Astrocyte (in vitro differentiated cells and primary cell): ENCODE data around the gene PBX3. TPM values are rescaled to one million over a fixed set of nuclear protein-coding genes. Genes with fewer than 3 reads are reported as not detected.

Experiments
- DNase-seq: peaks from one replicate; pipeline ENCODE4 v3.0.0-alpha.2; 2010; ENCODE audit warnings: low read depth
- FAIRE-seq: peaks from 2 replicates; lab custom pipeline; 2011; peaks lifted over from hg19 to GRCh38; lab: Jason Lieb, UNC
- H2AFZ ChIP-seq: 2 replicates; pipeline ENCODE4 v1.6.0; 2012; ENCODE audit warnings: low read depth, low read length, inconsistent platforms
- H3K27ac ChIP-seq: 2 replicates; pipeline ENCODE4 v1.5.1; 2011; ENCODE audit warnings: low read depth, low read length, inconsistent platforms
- H3K27me3 ChIP-seq: 2 replicates; pipeline ENCODE4 v1.6.0; 2011; ENCODE audit warnings: low read length, inconsistent platforms; ENCODE audit not compliant: insufficient read depth
- H3K36me3 ChIP-seq: 2 replicates; pipeline ENCODE4 v1.5.1; 2011; ENCODE audit warnings: low read length, inconsistent platforms; ENCODE audit not compliant: insufficient read depth
- H3K4me1 ChIP-seq: 2 replicates; pipeline ENCODE4 v1.5.1; 2011; ENCODE audit warnings: low read length, inconsistent platforms; ENCODE audit not compliant: insufficient read depth
- H3K4me2 ChIP-seq: 2 replicates; pipeline ENCODE4 v1.6.0; 2012; ENCODE audit warnings: low read length, inconsistent platforms
- H3K4me3 ChIP-seq: 2 replicates; pipeline ENCODE4 v1.5.1; 2011; ENCODE audit warnings: low read depth, mild to moderate bottlenecking, low read length, inconsistent platforms; ENCODE audit not compliant: insufficient read depth
- H3K79me2 ChIP-seq: 2 replicates; pipeline ENCODE4 v1.6.0; 2012; ENCODE audit warnings: mild to moderate bottlenecking, low read length, inconsistent platforms; ENCODE audit not compliant: insufficient read depth
- H3K9ac ChIP-seq: 2 replicates; pipeline ENCODE4 v1.6.0; 2012; ENCODE audit warnings: mild to moderate bottlenecking, low read length, inconsistent platforms
- H3K9me3 ChIP-seq: 2 replicates; pipeline ENCODE4 v1.5.1; 2012; ENCODE audit warnings: low read depth, mild to moderate bottlenecking, low read length, inconsistent platforms; ENCODE audit not compliant: insufficient read depth
- H4K20me1 ChIP-seq: 2 replicates; pipeline ENCODE4 v1.6.0; 2012; ENCODE audit warnings: low read length, inconsistent platforms; ENCODE audit not compliant: insufficient read depth
- H3K27ac Mint-ChIP-seq: one replicate; pipeline ENCODE4 v1.8.0; 2021; ENCODE audit warnings: mild to moderate bottlenecking, mixed read lengths; ENCODE audit not compliant: unreplicated experiment
- H3K27me3 Mint-ChIP-seq: one replicate; pipeline ENCODE4 v1.8.0; 2021; ENCODE audit warnings: low read depth, mixed read lengths; ENCODE audit not compliant: unreplicated experiment
- H3K36me3 Mint-ChIP-seq: one replicate; pipeline ENCODE4 v1.8.0; 2021; ENCODE audit warnings: low read depth, mixed read lengths; ENCODE audit not compliant: unreplicated experiment
- H3K4me1 Mint-ChIP-seq: one replicate; pipeline ENCODE4 v1.8.0; 2021; ENCODE audit warnings: low read depth, mixed read lengths; ENCODE audit not compliant: unreplicated experiment
- H3K4me3 Mint-ChIP-seq: one replicate; pipeline ENCODE4 v1.8.0; 2021; ENCODE audit warnings: mild to moderate bottlenecking, moderate library complexity, mixed read lengths; ENCODE audit not compliant: unreplicated experiment
- H3K9me3 Mint-ChIP-seq: one replicate; pipeline ENCODE4 v1.8.0; 2021; ENCODE audit warnings: mild to moderate bottlenecking, mixed read lengths; ENCODE audit not compliant: unreplicated experiment
- EZH2 ChIP-seq: IDR thresholded peaks from 2 replicates; pipeline ENCODE4 v1.6.1; 2012; ENCODE audit warnings: mild to moderate bottlenecking, low read length, inconsistent platforms; ENCODE audit not compliant: insufficient read depth
- total RNA-seq: library from RNA; stranded (reverse); gene quantifications from 2 replicates; pipeline ENCODE4 v1.2.1, GENCODE V29; 2021
- TF ChIP-seq, protein P1 (sequence below): IDR thresholded peaks from 2 replicates; pipeline ENCODE4 v1.5.1; 2011; ENCODE audit warnings: low read depth, mild to moderate bottlenecking, inconsistent platforms, low read length, moderate library complexity; ENCODE audit not compliant: insufficient read depth

PBX3 gene
- total RNA-seq, 1 donor from 2014 or later: 51.2 TPM

DNA sequence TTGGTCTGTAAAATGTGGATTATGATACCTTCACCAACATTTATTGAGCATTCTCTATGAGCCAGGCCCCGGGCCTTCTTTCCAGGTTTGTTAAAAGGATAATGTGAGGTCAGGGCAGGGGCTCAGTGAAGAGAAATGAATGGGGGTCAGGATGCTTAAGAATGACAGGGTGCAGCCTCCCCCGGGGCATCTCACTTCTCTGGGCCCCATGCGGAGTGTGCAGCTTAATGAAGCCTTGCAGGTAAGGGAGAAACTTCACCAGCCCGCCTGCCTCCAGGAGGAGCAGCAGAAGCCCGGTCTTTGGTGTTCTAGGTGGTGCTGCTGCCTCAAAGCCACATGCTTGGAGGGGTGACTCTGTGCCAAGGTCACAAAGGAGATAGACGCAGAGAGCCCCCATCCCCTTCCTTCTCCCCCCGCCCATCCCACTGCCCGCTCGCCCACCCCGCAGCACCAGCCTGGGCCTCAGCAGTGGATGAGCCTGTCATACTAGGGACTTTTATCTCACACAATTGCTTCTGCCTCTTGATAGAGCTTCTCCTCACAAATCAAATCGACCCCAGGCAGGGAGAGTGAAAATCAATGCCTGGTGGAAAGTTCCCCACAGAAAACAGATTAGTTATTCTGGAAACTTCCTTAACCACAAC is 244.8 kb downstream of the PBX3 start:
- H3K4me3 Mint-ChIP-seq: no peak overlapping the region
- H3K27me3 Mint-ChIP-seq: peaks cover 48% of the 10 kb centered on the region
- Histone ChIP-seq H3K4me1 (no peaks in the 10 kb centered on the region), H3K4me3 (no peak overlapping the region), H2AFZ (no peak overlapping the region), H3K36me3 (no peaks in the 10 kb centered on the region), H4K20me1 (no peaks in the 10 kb centered on the region), H3K4me2 (no peak overlapping the region), H3K9me3 (no peaks in the 10 kb centered on the region), H3K27ac (no peak overlapping the region), H3K9ac (no peak overlapping the region), H3K27me3 (no peaks in the 10 kb centered on the region), H3K79me2 (no peaks in the 10 kb centered on the region)
- H3K36me3 Mint-ChIP-seq: peaks cover 2% of the 10 kb centered on the region
- H3K27ac Mint-ChIP-seq: no peak overlapping the region
- FAIRE-seq (no peak), DNase-seq (no peak)
- H3K9me3 Mint-ChIP-seq: no peaks in the 10 kb centered on the region
- H3K4me1 Mint-ChIP-seq: no peaks in the 10 kb centered on the region
- TF ChIP-seq, protein P1, sequence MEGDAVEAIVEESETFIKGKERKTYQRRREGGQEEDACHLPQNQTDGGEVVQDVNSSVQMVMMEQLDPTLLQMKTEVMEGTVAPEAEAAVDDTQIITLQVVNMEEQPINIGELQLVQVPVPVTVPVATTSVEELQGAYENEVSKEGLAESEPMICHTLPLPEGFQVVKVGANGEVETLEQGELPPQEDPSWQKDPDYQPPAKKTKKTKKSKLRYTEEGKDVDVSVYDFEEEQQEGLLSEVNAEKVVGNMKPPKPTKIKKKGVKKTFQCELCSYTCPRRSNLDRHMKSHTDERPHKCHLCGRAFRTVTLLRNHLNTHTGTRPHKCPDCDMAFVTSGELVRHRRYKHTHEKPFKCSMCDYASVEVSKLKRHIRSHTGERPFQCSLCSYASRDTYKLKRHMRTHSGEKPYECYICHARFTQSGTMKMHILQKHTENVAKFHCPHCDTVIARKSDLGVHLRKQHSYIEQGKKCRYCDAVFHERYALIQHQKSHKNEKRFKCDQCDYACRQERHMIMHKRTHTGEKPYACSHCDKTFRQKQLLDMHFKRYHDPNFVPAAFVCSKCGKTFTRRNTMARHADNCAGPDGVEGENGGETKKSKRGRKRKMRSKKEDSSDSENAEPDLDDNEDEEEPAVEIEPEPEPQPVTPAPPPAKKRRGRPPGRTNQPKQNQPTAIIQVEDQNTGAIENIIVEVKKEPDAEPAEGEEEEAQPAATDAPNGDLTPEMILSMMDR: no peak
- TF ChIP-seq EZH2: no peak

DNA sequence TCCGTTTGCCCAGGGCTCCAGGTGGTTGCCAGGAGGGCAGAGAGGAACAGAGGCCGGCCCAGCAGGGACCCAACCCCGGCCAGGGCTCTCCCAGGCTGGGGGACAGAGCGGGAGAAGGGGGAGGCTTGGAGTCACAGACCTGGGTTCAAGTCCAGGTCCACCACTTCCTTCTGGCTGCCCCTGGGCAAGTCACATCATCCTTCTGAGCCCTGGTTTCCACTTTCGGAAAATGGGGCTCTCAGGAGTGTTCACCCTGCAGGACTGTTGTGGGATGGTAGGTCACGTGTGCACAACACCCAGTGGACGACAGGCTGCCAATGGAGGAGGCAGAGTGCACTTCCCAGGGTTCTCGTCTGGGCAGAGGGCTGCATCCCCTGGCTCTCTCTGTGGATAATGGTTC is 245.4 kb downstream of the PBX3 start:
- no peaks in the 10 kb centered on the region for H3K9me3 Mint-ChIP-seq
- H3K27ac Mint-ChIP-seq: no peak overlapping the region
- Histone ChIP-seq H2AFZ (no peak overlapping the region), H3K36me3 (no peaks in the 10 kb centered on the region), H3K27ac (no peak overlapping the region), H3K4me3 (no peak overlapping the region), H3K27me3 (no peaks in the 10 kb centered on the region), H3K9ac (no peak overlapping the region), H4K20me1 (no peaks in the 10 kb centered on the region), H3K79me2 (no peaks in the 10 kb centered on the region), H3K4me2 (no peak overlapping the region), H3K9me3 (no peaks in the 10 kb centered on the region), H3K4me1 (no peaks in the 10 kb centered on the region)
- peaks cover 2% of the 10 kb centered on the region for H3K36me3 Mint-ChIP-seq
- no peak overlapping the region for H3K4me3 Mint-ChIP-seq
- FAIRE-seq (no peak), DNase-seq (no peak)
- no peak for TF ChIP-seq EZH2
- TF ChIP-seq, protein P1: no peak
- H3K27me3 Mint-ChIP-seq: peaks cover 47% of the 10 kb centered on the region
- no peaks in the 10 kb centered on the region for H3K4me1 Mint-ChIP-seq

DNA sequence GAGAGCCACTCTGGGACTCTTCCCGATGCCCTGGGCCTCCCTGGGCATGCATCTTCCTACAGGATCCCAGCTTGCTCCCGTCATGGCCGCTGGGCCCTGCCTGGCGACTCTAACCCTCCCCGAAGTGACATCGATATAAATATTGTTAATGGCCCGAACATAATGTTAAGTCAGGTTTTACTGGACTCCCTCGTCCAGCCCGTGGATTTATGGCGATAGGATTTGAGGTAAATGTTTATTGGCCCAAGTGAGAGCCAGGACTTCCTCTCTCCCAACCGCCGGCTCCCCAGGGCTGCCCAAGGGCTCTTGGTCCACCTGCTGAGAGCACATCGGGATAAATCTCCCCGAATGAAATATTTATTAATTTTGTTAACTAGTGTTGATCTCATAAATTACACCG is 246.3 kb downstream of the PBX3 start:
- no peak for FAIRE-seq

More for the DNA sequence above, 246.3 kb downstream of the PBX3 start:
- Mint-ChIP-seq H3K9me3 (no peaks in the 10 kb centered on the region), H3K36me3 (peaks cover 2% of the 10 kb centered on the region), H3K27me3 (peaks cover 45% of the 10 kb centered on the region), H3K4me3 (no peak overlapping the region), H3K4me1 (no peaks in the 10 kb centered on the region), H3K27ac (no peak overlapping the region)
- H3K27me3 ChIP-seq: no peaks in the 10 kb centered on the region
- DNase-seq: no peak
- H3K9me3 ChIP-seq: no peaks in the 10 kb centered on the region
- no peaks in the 10 kb centered on the region for H3K4me1 ChIP-seq
- H3K4me2 ChIP-seq: no peak overlapping the region
- H3K9ac ChIP-seq: no peak overlapping the region
- H4K20me1 ChIP-seq: no peaks in the 10 kb centered on the region
- no peaks in the 10 kb centered on the region for H3K79me2 ChIP-seq
- H2AFZ ChIP-seq: no peak overlapping the region
- no peaks in the 10 kb centered on the region for H3K36me3 ChIP-seq
- no peak overlapping the region for H3K4me3 ChIP-seq
- TF ChIP-seq, protein P1: no peak
- no peak for TF ChIP-seq EZH2
- H3K27ac ChIP-seq: no peak overlapping the region
